VCaP (cell line): ENCODE data around the gene PDE9A.

Experiments
- H3K27ac ChIP-seq: fragments of 450-650 bp; 2 replicates; pipeline ENCODE4 v1.5.1; 2017
- CTCF ChIP-seq: fragments of 450-650 bp; conservative IDR thresholded peaks from 2 replicates; pipeline ENCODE4 v1.5.1; 2017; ENCODE audit warnings: mild to moderate bottlenecking, moderate library complexity

Gene PDE9A

GRCh38 chr21:42666023-42666747 is 12.8 kb downstream of the PDE9A start:
- H3K27ac ChIP-seq, result peak overlapping the region; percentile 100
- TF ChIP-seq CTCF, result no peak

- H3K27ac ChIP-seq, result peak overlapping the region; percentile 100
- TF ChIP-seq CTCF, result no peak
These were observed 13.5 kb downstream of the PDE9A start for GRCh38 chr21:42666925-42667324.

GRCh38 chr21:42668298-42668992 is 15.0 kb downstream of the PDE9A start:
- TF ChIP-seq CTCF, result no peak

GRCh38 chr21:42669041-42669440 is 15.6 kb downstream of the PDE9A start:
- peak; percentile 81 for TF ChIP-seq CTCF
- peak overlapping the region; percentile 100 for H3K27ac ChIP-seq

More at GRCh38 chr21:42668298-42668992, 15.0 kb downstream of the PDE9A start:
- H3K27ac ChIP-seq, result peak overlapping the region; percentile 100

GRCh38 chr21:42670058-42670880 is 16.8 kb downstream of the PDE9A start:
- TF ChIP-seq CTCF, result no peak
- peak overlapping the region; percentile 100 for H3K27ac ChIP-seq

- no peak for TF ChIP-seq CTCF
- peak overlapping the region; percentile 100 for H3K27ac ChIP-seq
These were observed 17.5 kb downstream of the PDE9A start for GRCh38 chr21:42670884-42671283.
